T-helper 17 cell (primary cell): Measurements from ENCODE around the gene PRDM5. TPM values are rescaled to one million over a fixed set of nuclear protein-coding genes. Genes with fewer than 3 reads are reported as not detected.
A peak's percentile ranks its signal among the peaks of the same experiment; 100 is the strongest.

Experiments used
- ATAC-seq: fragments of 150-1000 bp; cut with Tn5 transposase; 2 replicates; pipeline ENCODE4 v1.10.0; 2021; ENCODE audit warnings: mild to moderate bottlenecking, moderate library complexity
- DNase-seq, 3 donors: peaks; one replicate each; pipeline versions ENCODE4 v3.0.0 to v3.0.0-alpha.2; 2020 to 2021
- H3K9me3 ChIP-seq: one replicate; pipeline ENCODE4 v1.7.0; 2013; ENCODE audit warnings: low read length, mild to moderate bottlenecking; ENCODE audit not compliant: control insufficient read depth, poor library complexity, severe bottlenecking
- H3K27ac Mint-ChIP-seq: one replicate; pipeline ENCODE4 v1.8.0; 2022; ENCODE audit warnings: mild to moderate bottlenecking, moderate library complexity, mixed read lengths
- H3K27me3 Mint-ChIP-seq: one replicate; pipeline ENCODE4 v1.8.0; 2022; ENCODE audit warnings: mixed read lengths
- H3K36me3 Mint-ChIP-seq: one replicate; pipeline ENCODE4 v1.8.0; 2022; ENCODE audit warnings: low read depth, mixed read lengths
- H3K4me1 Mint-ChIP-seq: one replicate; pipeline ENCODE4 v1.8.0; 2022; ENCODE audit warnings: mild to moderate bottlenecking, mixed read lengths
- H3K4me3 Mint-ChIP-seq: one replicate; pipeline ENCODE4 v1.8.0; 2022; ENCODE audit warnings: mild to moderate bottlenecking, moderate library complexity, mixed read lengths
- total RNA-seq, 4 donors: library from RNA in 2 of 4; stranded (reverse) in 2 of 4; gene quantifications; one replicate each; pipeline ENCODE4 v1.2.3 and lab custom pipeline; 2022 to 2026

PRDM5 gene
- total RNA-seq, 2 donors from 2014 or later = 0.15 TPM; not detected in 1

DNA sequence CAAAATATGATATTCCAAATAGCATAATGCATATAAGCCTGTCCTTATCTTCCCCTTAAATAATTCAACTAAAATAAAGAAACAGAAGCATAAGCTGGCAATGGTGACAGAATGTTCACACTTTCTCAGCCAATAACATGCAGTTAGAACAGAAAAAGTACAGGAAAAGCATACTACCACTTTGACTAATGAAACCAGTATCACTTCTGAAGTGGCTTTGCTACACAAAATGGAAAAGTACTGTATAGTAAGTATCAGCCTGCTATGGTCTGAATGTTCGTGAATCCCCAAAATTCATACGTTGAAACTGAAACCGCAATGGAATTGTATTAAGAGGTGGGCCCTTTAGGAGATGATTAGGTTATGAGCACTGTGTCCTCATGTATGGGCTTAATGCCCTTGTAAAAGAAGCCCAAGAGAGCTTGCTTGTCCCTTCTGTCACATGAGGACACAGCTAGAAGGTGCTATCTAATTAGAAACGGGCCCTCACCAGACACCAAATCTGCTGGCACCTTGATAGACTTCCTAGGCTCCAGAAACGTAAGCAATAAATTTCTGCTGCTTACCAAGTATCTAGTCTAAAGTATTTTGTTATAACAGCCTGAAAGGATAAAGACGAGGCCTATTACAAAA lies 102.6 kb downstream of the PRDM5 start:
- H3K4me3 Mint-ChIP-seq = no peak overlapping the region
- ATAC-seq = no peak
- H3K27me3 Mint-ChIP-seq = peaks cover 4% of the 10 kb centered on the region

DNA sequence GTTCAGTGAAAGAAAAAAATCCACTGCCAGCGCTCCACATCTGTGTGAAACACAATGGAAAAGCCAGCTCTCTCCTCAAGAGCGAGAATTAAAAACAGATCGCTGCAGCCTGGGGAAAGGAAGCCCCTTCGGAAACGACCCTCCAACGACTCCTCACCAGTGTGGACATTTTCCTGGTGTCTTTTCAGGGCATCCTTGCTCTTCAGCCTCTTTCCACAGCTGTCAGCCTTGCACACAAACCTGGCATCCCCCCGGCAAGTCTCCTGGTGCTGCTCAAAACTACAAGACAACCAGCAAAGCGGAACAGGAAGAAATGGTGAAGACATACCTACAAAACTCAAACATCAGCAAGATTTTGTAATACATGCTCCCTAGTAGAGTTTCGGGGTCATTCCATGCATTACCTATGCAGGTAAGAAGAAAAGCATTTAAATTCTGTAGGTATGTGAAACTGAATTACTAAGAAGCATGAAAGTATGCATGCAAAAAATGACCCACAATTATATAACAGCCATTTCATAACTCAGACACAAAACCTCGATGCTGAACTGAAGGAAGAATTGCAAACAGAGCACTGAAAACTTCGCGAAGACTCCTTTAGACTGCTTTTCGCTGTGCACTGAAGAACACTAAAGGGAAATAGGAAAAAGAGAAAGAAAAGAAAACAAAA lies 106.1 kb downstream of the PRDM5 start:
- Mint-ChIP-seq H3K4me1 (peaks cover 11% of the 10 kb centered on the region), H3K4me3 (peak overlapping the region; percentile 76), H3K27me3 (peaks cover 4% of the 10 kb centered on the region), H3K36me3 (no peaks in the 10 kb centered on the region), H3K27ac (no peak overlapping the region)
- DNase-seq = no peak
- ATAC-seq = no peak
- H3K9me3 ChIP-seq = no peaks in the 10 kb centered on the region

More for the DNA sequence above, 102.6 kb downstream of the PRDM5 start:
- Mint-ChIP-seq H3K4me1 (peaks cover 11% of the 10 kb centered on the region), H3K36me3 (no peaks in the 10 kb centered on the region), H3K27ac (no peak overlapping the region)
- no peaks in the 10 kb centered on the region for H3K9me3 ChIP-seq
- DNase-seq = no peak

DNA sequence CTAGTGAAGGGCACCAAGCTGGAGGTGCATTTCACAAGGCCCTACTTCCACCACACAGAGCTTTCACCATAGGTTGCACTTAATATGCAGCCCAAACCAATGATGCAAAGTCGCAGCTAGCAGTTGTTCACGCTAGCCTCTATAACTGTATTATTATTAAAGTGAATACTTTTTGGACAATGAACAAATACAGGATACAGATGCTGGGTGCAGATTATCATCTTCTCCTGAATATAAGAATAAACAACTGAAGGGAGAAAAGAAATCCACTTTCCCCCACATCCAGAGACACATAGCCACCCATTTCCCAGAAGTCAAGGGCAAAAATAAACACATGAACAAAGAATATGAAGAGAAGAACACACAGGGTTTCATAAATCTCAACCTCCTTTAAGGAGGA lies 107.2 kb downstream of the PRDM5 start:
- Mint-ChIP-seq H3K27me3 (peaks cover 4% of the 10 kb centered on the region), H3K4me3 (no peak overlapping the region), H3K27ac (no peak overlapping the region), H3K36me3 (no peaks in the 10 kb centered on the region), H3K4me1 (peaks cover 9% of the 10 kb centered on the region)
- DNase-seq (no peak), ATAC-seq (no peak)
- no peaks in the 10 kb centered on the region for H3K9me3 ChIP-seq

DNA sequence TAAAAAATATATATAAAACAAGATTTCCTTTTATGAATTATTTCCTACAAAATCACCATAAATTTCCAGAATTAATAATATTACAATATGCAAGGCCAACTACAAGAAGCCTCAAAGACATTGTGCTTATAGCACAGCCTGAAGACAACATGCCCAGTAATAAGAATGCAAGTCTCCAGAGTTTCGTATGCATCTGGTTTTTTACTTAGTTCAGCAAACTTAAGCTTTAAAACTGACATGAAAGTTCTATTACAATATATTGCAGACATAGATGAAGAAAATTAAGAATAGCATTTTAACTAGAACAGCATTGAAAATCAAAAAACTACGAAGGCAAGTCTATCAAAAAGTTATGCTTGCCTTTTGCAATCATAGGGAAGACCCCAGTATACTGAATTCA lies 107.6 kb downstream of the PRDM5 start:
- Mint-ChIP-seq H3K27ac (no peak overlapping the region), H3K4me1 (peaks cover 8% of the 10 kb centered on the region), H3K4me3 (no peak overlapping the region), H3K27me3 (peaks cover 4% of the 10 kb centered on the region), H3K36me3 (no peaks in the 10 kb centered on the region)
- H3K9me3 ChIP-seq = no peaks in the 10 kb centered on the region
- DNase-seq = no peak
- no peak for ATAC-seq

DNA sequence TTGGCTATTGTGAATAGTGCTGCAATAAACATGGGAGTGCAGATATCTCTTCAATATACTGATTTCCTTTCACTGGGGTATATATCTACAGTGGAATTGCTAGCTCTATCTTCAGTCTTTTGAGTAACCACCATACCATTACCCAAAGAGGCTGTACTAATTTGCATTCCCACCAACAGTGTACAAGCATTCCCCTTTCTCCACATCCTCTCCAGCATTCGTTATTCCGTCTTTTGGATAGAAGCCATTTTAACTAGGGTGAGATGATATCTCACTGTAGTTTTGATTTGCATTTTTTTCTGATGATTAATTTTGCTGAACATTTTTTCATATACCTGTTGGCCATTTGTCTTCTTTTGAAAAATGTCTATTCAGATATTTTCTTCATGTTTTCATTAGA lies 110.3 kb downstream of the PRDM5 start:
- ATAC-seq = no peak

DNA sequence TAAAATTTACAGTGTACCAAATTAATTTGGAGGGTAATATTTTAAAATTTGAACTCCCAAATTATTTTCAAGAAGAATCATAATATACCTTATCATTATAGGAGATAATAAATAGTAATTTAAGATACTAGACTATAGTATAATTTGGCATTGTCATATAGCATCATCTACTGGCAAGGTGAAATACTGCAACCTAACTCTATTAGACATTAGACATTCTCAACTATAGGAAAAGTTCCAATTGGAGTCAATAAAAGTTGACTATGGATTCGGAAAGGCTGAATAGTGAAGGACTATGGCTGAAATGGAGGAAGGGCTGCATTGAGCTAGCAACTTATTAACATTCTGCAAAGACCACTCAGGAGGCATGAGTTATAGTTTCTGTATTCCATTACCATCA lies 113.0 kb downstream of the PRDM5 start:
- H3K27ac Mint-ChIP-seq = no peak overlapping the region
- H3K4me1 Mint-ChIP-seq = no peaks in the 10 kb centered on the region
- H3K36me3 Mint-ChIP-seq = no peaks in the 10 kb centered on the region

More for the DNA sequence above, 110.3 kb downstream of the PRDM5 start:
- no peak overlapping the region for H3K27ac Mint-ChIP-seq
- peaks cover 4% of the 10 kb centered on the region for H3K27me3 Mint-ChIP-seq
- H3K4me1 Mint-ChIP-seq = peaks cover 5% of the 10 kb centered on the region
- H3K4me3 Mint-ChIP-seq = no peak overlapping the region
- no peak for DNase-seq
- no peaks in the 10 kb centered on the region for H3K36me3 Mint-ChIP-seq
- no peaks in the 10 kb centered on the region for H3K9me3 ChIP-seq

DNA sequence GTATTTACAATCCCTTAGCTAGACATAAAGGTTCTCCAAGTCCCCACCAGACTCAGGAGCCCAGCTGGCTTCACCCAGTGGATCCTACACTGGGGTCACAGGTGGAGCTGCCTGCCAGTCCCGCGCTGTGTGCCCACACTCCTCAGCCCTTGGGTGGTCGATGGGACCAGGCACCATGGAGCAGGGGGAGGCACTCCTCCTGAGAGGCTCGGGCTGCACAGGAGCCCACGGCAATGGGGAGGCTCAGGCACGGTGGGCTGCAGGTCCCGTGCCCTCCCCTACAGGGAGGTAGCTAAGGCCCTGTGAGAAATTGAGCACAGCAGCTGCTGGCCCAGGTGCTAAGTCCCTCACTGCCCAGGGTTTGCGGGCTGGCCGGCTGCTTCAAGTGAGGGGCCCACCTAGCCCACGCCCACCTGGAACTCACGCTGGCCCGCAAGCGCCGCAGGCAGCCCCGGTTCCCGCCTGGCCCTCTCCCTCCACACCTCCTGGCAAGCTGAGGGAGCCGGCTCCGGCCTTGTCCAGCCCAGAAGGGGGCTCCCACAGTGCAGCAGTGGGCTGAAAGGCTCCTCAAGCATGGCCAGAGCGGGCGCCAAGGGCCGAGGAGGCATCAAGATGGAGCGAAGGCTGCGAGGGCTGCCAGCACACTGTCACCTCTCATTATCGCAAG lies 113.9 kb downstream of the PRDM5 start:
- H3K4me3 Mint-ChIP-seq = no peak overlapping the region
- DNase-seq = no peak

More for the DNA sequence above, 113.0 kb downstream of the PRDM5 start:
- no peak overlapping the region for H3K4me3 Mint-ChIP-seq
- H3K27me3 Mint-ChIP-seq = no peaks in the 10 kb centered on the region
- DNase-seq (no peak), ATAC-seq (no peak)
- no peaks in the 10 kb centered on the region for H3K9me3 ChIP-seq

DNA sequence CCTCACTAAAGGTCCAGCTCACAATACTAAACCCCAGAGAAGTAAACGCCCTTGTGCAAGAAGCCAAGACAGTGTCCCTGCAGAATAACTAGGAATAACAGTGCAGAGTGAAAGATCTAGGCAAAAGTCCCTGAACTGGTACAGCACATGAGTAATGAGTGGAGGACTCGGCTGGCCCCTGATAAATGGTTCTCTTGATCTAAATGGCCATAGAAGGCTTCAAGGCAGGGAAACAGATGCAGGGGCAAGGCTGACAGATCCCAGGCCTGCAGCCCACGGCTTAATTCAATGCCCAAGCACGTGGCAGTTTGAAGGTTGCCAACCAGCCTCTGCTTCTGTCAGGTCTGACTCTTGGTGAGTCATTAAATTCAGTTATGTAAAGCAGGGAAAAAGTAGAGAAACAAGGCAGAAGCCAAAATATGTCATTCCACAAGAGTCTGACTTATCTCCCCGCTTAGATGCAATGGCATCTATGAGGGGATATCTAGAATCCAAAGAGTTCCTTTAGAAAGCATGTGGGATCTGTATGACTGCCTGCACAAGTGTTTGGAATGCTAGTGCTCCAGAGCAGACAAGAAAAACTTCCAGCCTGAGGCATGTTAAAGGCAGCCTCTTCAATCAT lies 121.3 kb downstream of the PRDM5 start:
- ATAC-seq = no peak
- no peak overlapping the region for H3K27ac Mint-ChIP-seq
- no peaks in the 10 kb centered on the region for H3K36me3 Mint-ChIP-seq
- H3K4me3 Mint-ChIP-seq = no peak overlapping the region
- no peaks in the 10 kb centered on the region for H3K9me3 ChIP-seq
- H3K27me3 Mint-ChIP-seq = peaks cover 19% of the 10 kb centered on the region
- H3K4me1 Mint-ChIP-seq = no peaks in the 10 kb centered on the region
- no peak for DNase-seq

More for the DNA sequence above, 113.9 kb downstream of the PRDM5 start:
- no peaks in the 10 kb centered on the region for H3K4me1 Mint-ChIP-seq
- no peak for ATAC-seq
- H3K27ac Mint-ChIP-seq = no peak overlapping the region
- no peaks in the 10 kb centered on the region for H3K9me3 ChIP-seq
- H3K27me3 Mint-ChIP-seq = no peaks in the 10 kb centered on the region
- H3K36me3 Mint-ChIP-seq = no peaks in the 10 kb centered on the region

DNA sequence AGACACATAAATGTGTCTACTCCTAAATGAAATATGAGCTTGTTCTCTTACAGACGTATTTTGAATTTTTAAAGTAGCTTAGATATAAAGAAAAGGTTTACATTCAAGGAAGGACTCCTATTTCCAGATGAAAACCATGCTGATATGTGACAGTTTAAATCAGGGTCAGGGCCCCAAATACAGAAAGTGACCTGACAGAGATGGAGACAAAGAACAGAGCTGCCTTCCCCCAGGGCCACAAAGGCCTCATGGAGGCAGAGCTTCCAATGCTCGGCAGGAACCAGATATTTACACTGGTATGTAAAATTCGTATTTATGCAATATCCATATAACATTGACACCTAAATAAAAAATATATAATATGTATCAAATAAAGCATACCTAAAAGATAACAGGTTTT lies 124.0 kb downstream of the PRDM5 start:
- no peaks in the 10 kb centered on the region for H3K9me3 ChIP-seq
- DNase-seq (no peak), ATAC-seq (no peak)
- no peak overlapping the region for H3K4me3 Mint-ChIP-seq
- no peaks in the 10 kb centered on the region for H3K36me3 Mint-ChIP-seq
- no peak overlapping the region for H3K27ac Mint-ChIP-seq
- no peaks in the 10 kb centered on the region for H3K4me1 Mint-ChIP-seq
- H3K27me3 Mint-ChIP-seq = peaks cover 19% of the 10 kb centered on the region

DNA sequence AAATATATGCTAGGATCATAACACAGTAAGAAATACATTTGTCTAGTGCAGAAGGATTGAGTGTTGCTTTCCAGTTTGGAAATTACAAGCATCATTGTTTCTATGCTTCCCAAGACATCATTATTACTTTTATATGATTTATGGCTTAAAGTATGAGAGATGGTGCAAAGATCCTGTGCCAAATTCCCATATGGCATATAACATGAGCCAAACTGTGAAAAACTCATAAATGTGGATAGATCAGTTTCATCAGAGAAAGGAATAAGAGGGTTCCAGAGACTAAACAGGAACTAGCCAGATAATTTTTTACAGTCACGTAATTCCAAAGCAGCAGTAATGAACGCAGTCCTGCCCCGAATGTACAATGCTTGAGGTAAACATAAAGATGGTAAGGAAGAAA lies 126.3 kb downstream of the PRDM5 start:
- DNase-seq = no peak
- no peak for ATAC-seq
- Mint-ChIP-seq H3K27me3 (peaks cover 16% of the 10 kb centered on the region), H3K27ac (no peak overlapping the region), H3K4me1 (no peaks in the 10 kb centered on the region), H3K36me3 (no peaks in the 10 kb centered on the region), H3K4me3 (no peak overlapping the region)
- H3K9me3 ChIP-seq = no peaks in the 10 kb centered on the region

DNA sequence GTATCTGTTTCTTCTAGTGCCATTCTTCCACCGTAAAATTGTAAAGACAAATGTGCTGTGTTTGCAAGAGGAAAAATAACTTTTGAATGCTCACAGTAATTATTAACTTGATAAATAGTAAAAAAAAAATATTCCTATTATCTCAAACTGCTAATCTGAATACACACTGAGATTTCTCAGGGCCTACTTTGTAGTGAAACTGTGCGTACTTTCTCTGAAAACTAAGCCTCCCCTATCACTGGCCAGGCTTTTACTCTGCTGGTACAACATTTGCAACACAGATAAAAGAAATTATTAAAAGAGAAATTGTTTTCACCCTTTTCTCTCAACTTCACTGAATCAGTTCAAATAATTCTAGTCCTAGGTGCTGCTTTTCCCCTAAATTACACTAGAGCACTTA lies 137.3 kb downstream of the PRDM5 start:
- H3K36me3 Mint-ChIP-seq = no peaks in the 10 kb centered on the region
- ATAC-seq = no peak
- no peak overlapping the region for H3K4me3 Mint-ChIP-seq
- no peaks in the 10 kb centered on the region for H3K9me3 ChIP-seq
- no peak for DNase-seq
- H3K27ac Mint-ChIP-seq = no peak overlapping the region
- peaks cover 4% of the 10 kb centered on the region for H3K27me3 Mint-ChIP-seq
- no peaks in the 10 kb centered on the region for H3K4me1 Mint-ChIP-seq

DNA sequence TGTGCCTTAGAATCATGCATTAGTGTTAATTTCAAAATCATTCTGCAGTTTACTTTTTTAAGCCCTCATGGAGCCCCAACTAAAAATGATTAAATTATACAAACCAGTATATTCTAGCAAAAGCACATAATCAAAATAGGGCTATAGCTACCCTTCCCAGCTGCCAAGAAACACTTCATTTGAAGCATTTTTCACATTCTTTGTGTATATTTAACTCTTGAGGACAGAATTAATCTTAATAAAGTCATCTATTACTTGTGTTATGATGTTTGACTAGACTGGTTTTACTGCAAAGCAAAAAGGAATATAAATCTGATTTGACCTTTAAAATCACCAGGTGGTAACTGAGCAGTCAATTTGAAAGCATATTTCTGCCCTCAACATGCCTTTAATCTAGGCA lies 145.1 kb downstream of the PRDM5 start:
- no peaks in the 10 kb centered on the region for H3K4me1 Mint-ChIP-seq
- no peak for ATAC-seq
- peaks cover 4% of the 10 kb centered on the region for H3K27me3 Mint-ChIP-seq

DNA sequence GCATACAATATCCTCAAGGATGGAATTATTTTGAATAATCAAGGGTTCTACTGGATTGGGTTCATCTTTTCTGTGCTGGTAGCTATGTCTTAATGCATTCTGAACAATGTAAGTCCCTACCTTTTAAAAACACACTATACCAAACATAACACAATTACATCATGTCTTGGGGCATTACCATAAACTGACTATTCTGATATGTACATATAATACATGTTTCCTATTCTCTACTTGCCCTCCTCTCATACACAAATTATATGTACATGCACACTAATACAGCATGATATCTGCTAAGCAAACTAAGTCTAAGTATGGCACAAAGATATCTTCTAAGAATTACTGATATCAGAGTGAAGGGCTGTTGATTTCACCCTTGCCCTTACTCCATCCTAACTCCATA lies 147.1 kb downstream of the PRDM5 start:
- H3K27ac Mint-ChIP-seq = no peak overlapping the region
- H3K27me3 Mint-ChIP-seq = no peaks in the 10 kb centered on the region
- H3K4me3 Mint-ChIP-seq = no peak overlapping the region
- no peaks in the 10 kb centered on the region for H3K9me3 ChIP-seq
- DNase-seq (no peak), ATAC-seq (no peak)
- H3K4me1 Mint-ChIP-seq = no peaks in the 10 kb centered on the region
- H3K36me3 Mint-ChIP-seq = no peaks in the 10 kb centered on the region

More for the DNA sequence above, 145.1 kb downstream of the PRDM5 start:
- Mint-ChIP-seq H3K36me3 (no peaks in the 10 kb centered on the region), H3K27ac (no peak overlapping the region), H3K4me3 (no peak overlapping the region)
- no peak for DNase-seq
- no peaks in the 10 kb centered on the region for H3K9me3 ChIP-seq
